Keratinocyte (primary cell): ENCODE data around the gene TFG.

ENCODE experiments used
- CTCF ChIP-seq, 3 experiments: IDR thresholded peaks in 1 of 3; conservative IDR thresholded peaks in 1 of 3; optimal IDR thresholded peaks in 1 of 3; 2 replicates in 2 of 3; 3 replicates in 1 of 3; pipeline versions ENCODE3 to v1.5.1; 2011; ENCODE audit warnings: low read length in 3 of 3, mild to moderate bottlenecking in 3 of 3, moderate library complexity in 2 of 3, control low read depth in 1 of 3, inconsistent platforms in 1 of 3; ENCODE audit not compliant: insufficient read depth in 2 of 3; ENCODE audit errors: extremely low read depth in 1 of 3
- EZH2 ChIP-seq: IDR thresholded peaks from one replicate; pipeline ENCODE4 v1.6.1; 2012; ENCODE audit warnings: inconsistent platforms, mild to moderate bottlenecking, low read length, moderate library complexity

- TF ChIP-seq CTCF (optimal IDR thresholded peaks at IDR 0.05 in 1 of 3, IDR thresholded peaks at IDR 0.05 in 1 of 3, conservative IDR thresholded peaks at IDR 0.05 in 1 of 3; ENCODE audit: extremely low read depth in 1 of 3, insufficient read depth in 2 of 3, low read length in 3 of 3) (no peak), EZH2 (no peak)
Observed at GRCh38 chr3:100693225-100693624, 16.1 kb upstream of the TFG start.
